IPS-NIHi7 (cell line): Measurements from ENCODE around the gene ERICH4.
"Not testable (repeated sequence)": the region's sequence is repeated elsewhere in the genome, so short reads cannot be mapped to it uniquely, and the experiment has no call there.

Experiments
- DNase-seq: peaks from one replicate; pipeline ENCODE4 v3.0.0; 2012; ENCODE audit warnings: mixed read lengths; ENCODE audit errors: extremely low spot score

ERICH4 gene

DNA sequence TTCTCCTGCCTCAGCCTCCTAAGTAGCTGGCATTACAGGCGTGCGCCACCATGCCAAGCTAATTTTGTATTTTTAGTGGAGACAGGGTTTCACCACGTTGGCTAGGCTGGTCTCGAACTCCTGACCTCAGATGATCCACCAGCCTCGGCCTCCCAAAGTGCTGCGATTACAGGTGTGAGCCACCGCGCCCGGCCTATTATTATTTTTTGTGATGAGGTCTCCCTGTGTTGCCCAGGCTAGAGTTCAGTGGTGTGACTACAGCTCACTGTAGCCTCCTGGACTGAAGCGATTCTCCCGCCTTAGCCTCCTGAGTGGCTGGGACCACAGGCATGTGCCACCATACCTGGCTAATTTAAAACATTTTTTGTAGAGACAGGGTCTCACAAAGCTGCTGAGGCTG lies 7.6 kb upstream of the ERICH4 start:
- not testable (repeated sequence) for DNase-seq

GRCh38 chr19:41435936-41436673 lies 6.9 kb upstream of the ERICH4 start:
- DNase-seq = no peak

DNA sequence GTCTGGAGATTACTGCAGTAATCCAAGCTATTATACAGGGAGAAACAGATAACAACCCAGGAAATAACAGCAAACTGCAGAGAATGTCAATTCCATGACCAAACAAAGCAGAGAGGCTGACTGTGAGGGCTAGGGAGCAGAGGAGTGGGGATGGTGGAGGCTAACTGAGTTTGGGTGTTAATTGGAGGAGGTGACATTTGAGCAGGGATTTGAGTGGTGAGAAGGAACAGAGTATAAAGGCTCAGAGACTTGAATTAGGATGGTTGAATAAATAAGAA lies 6.3 kb upstream of the ERICH4 start:
- no peak for DNase-seq

DNA sequence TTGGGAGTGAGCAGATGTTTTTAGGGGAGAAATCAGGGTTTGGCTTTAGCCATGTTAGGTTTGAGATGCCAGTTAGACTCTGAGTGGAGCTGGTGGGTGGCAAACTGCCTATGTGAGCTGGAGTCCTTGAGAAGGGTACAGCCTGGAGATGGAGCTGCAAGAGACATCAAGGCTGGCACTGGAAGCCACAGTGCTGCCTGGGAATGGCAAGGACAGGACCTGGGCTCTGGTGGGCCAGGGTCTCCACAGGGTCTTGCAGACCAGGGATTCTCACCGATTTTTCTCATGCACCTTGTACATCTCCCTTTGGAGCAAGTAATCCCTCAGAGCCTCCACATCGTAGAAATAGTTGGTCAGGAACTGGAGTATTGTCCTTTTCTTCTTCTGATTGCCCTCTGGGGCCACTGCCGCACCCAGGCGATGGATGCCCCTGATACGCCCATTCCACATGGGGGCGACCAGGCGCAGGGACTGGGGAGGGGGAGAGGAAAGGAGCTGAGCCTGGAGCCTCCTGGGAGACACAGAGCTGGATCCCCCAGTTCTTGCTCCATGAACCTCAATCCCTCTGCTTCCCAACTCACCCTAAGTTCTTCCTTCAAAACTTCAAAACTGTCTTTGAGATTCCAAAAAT lies 4.9 kb upstream of the ERICH4 start:
- DNase-seq = no peak

DNA sequence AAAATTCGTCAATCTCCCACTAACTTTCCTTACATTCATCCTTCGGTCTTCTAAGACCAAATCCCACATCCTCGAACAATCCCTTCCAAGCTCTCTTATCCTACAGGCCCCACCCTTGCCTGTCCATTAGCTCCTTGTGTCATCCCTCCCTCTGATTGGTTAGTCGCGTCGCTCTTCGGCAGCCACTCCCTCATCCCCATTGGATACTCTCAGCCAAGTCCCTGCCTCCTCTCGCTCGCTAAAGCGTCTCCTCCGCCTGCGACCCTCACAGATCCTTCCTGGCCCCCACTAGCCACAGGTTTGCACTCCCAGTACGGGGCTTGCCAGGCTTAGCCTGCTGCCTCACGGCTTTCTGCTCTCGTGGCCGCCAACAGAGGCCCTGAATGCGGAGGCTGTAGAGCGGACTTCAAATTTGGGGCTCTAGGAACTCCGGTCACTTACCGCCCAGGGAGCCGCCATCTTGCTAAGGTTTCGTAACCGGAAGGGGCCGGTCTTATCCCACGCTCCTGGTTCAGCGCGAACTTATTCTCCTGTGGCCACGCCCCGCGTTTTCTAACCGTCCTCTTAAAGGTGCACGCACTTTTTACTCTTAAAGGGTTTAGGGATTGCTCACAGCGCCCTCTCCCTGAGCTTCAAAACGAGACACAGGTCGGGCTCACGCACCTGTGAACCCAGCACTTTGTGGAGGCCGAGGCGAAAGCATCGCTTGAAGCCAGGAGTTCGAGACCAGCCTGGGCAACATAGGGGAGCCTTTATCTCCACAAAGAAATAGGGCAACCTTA lies 3.3 kb upstream of the ERICH4 start, which contains the start of gene DMAC2:
TSS of gene DMAC2 (minus strand) at position 472 of the 782 bp plus-strand sequence. CDS start at position 459, 13 bp downstream.
- DNase-seq = peak; percentile 99

DNA sequence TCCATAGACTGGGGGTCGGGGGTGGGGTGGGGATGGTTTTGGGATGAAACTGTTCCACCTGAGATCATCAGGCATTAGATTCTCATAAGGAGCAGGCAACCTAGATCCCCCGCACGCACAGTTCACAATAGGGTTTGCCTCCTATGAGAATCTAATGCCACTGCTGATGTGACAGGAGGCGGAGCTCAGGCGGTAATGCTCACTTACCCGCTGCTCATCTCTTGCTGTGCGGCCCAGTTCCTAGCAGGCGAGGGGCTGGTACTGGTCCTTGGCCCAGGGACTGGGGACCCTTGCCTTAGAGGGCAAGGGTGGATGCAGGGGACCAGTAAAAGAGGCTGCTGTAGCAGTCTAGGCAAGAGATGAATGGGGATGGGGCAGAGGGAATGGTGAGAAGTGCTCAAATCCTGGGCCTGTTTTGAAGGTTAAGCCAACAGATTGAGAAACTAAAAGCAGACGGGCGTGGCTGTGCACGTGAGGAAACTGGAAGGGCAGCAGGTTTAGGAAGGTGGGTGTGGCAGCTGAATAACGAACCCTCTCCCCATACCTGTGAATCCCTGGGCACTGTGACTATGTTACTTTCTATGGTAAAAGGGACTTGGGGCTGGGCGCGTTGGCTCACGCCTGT lies 1.5 kb upstream of the ERICH4 start:
- no peak for DNase-seq

- no peak for DNase-seq
These were observed 978 bp downstream of the ERICH4 start for GRCh38 chr19:41443813-41444455.

DNA sequence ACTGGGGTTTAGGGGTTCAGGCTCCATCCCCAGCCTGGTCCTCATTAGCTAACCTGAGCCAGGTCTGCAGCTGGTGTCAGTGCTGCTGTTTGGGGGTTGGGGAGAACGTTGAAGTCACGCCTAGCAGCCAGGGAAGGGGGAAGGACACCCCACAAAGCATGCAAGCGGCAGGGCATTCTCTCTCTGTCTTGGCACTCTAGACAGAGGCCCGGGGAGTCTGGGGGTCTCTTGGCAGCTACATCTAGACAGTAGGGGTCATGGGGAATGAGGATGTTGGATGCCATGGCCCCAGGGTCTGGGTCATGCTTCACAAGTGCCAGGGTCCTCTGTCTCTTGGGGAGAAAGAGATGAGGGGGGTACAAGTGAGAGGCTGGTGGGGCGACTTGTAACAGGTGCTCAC lies 2.6 kb downstream of the ERICH4 start:
- no peak for DNase-seq

DNA sequence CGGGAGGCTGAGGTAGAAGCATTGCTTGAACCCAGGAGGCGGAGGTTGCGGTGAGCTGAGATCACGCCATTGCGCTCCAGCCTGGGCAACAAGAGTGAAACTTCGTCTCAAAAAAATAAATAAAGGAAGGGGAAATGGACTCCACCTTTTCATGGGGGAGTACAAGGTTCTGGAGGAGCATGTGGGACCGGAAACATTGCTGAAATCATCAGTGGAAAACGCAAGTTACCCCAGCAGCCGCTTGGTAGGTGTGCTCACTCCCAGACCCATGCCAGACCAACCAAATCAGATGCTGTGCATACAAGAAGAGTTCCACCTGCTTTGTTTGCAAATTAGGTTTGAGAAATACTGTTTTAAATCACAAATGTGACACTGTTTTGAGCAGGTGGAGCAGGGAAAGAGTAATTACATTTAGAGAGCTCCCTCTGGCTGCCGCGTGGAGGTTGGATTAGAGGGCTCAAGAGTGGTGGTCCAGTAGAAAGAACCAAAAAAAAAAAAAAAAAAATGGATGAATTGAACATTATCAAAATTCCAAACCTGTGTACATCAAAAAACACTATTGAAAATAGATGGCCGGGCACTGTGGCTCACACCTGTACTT lies 4.9 kb downstream of the ERICH4 start:
- no peak for DNase-seq

GRCh38 chr19:41449079-41449864 lies 6.3 kb downstream of the ERICH4 start:
- peak; percentile 97 for DNase-seq

DNA sequence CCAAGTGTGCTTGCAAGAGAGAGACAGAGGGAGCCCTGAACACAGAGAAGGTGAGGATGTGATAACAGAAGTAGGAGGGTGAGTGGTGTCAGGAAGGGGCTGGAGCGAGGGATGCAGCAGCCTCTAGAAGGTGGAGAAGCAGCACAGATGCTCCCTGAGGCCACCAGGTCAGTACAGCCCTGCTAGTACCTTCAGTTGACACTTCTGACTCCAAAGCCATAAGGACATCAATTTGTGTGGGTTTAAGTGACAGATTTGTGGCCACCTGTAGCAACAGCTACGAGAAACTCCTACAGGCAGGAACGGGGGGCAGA lies 6.9 kb downstream of the ERICH4 start:
- no peak for DNase-seq

DNA sequence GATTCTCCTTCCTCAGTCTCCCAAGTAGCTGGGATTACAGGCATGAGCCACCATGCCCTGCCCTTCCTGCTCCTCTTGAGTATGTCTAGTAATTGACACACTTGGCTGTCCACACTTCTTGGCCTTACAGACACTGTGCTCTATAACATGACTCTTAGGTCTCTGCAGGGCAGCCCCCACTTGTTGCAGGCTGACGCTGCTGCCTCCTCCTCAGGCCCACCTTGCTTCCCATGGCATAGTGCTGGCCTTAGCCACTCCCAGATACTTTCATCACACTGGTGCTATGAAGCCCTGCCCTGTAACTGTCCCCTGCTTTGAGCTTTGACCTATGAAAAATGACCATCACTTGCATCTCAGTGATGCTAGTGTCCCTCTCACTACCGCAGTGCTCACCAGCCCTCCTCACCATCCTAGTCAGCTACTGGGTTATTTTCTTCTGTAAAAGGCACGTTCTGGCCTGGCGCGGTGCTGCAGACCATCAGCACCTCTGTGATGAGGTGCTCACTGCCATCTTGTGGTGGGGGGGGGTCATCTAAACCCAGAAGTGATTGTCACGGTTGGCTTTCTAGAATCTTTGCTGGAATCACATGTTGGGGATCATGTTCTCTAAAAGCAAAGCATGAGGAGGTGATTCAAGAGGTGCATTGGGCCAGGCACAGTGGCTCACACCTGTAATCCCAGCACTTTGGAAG lies 9.8 kb downstream of the ERICH4 start:
- no peak for DNase-seq

- no peak for DNase-seq
These were observed 13.0 kb downstream of the ERICH4 start for GRCh38 chr19:41455936-41456335.

GRCh38 chr19:41456342-41456918 lies 13.5 kb downstream of the ERICH4 start:
- no peak for DNase-seq

- DNase-seq = no peak
These were observed 14.3 kb downstream of the ERICH4 start for GRCh38 chr19:41457241-41457640.

DNA sequence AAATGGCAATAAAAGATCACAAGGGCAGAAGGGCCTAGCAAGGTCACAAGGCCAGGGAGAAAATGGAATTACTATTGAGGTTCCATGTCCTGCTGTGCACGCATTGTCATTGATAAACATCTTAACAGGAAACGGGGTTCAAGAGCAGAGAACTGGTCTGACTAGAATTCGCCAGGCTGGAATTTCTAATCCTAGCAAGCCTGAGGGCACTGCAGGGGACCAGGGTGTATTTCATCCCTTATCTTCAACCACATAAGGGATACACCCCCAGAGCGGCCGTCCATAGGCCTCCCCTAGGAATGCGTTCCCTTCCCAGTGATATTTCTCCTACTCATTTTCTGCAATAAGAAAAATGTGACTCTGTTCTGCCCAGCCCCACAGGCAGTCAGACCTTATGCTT lies 19.5 kb downstream of the ERICH4 start:
- no peak for DNase-seq

- not testable (repeated sequence) for DNase-seq
These were observed 20.6 kb downstream of the ERICH4 start for GRCh38 chr19:41463257-41464256.

GRCh38 chr19:41476583-41476982 lies 33.6 kb downstream of the ERICH4 start:
- no peak for DNase-seq

DNA sequence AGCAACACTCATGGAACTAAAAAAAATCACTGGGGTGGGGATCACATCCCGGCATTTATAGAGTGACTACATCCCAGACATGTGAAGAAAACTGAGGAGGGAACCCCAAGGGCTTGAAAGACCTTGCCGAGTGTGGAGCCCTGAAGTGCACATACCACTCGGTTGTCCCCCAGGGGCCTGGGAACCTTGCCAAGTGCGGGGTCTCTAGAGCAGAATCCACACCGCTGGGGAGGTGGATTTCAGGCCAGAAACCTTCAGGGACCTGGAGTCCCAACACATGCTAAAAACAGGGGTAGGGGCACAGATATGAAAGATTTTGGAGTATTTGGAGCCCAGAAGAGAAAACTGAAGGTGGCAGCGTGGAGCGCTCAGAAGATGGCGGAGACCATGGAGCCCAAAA lies 35.2 kb downstream of the ERICH4 start:
- no peak for DNase-seq
